Epithelial cell of proximal tubule (primary cell): Measurements from ENCODE around the gene FGF1. TPM values are rescaled to one million over a fixed set of nuclear protein-coding genes. Genes with fewer than 3 reads are reported as not detected.

Experiments used
- DNase-seq: peaks from one replicate; pipeline ENCODE4 v3.0.0-alpha.2; 2011; ENCODE audit warnings: low read depth
- H3K4me3 ChIP-seq: 2 replicates; pipeline ENCODE4 v1.5.1; 2011; ENCODE audit warnings: low read depth, mild to moderate bottlenecking, low read length
- total RNA-seq: library from RNA; depleted of rRNA; stranded (reverse); fragments of >200 nt; gene quantifications from 2 replicates; pipeline ENCODE4 v1.2.3, GENCODE V29; 2015
- TF ChIP-seq, protein P1 (sequence below): conservative IDR thresholded peaks from 2 replicates; pipeline ENCODE4 v1.5.1; 2012; ENCODE audit warnings: low read depth, mild to moderate bottlenecking, low read length

Gene FGF1
- total RNA-seq, 1 donor from 2014 or later = 1.2 TPM

DNA sequence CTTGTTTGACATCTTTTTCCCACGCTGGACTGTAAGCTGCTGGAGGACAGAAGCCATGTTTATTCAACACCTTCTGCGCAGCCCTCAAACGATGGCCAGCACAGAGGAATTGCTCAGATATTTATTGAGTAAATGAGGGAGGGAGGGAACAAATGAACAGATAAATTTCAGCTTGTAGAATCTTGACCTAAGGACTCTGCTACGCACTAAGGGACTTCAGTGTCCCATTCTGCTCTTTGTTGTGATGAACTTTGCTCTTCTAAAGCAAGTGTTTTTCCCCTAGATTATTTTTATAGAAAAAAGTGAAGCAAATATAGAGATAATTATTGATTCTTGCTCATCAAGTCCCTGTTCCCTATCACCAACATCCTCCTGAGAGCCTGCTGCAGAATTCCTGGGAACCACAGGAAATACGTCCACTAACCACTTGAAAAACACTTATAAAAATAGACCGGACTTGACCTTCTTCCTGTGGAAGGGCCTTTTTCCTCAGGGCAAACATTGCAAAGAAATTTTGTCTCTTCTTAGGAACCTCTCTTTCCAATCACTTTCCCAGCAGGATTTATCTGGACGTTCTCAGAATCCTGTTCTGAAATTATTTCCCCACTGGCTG is 54.9 kb downstream of the FGF1 start:
- DNase-seq = no peak
- H3K4me3 ChIP-seq = no peak overlapping the region
- TF ChIP-seq, protein P1, sequence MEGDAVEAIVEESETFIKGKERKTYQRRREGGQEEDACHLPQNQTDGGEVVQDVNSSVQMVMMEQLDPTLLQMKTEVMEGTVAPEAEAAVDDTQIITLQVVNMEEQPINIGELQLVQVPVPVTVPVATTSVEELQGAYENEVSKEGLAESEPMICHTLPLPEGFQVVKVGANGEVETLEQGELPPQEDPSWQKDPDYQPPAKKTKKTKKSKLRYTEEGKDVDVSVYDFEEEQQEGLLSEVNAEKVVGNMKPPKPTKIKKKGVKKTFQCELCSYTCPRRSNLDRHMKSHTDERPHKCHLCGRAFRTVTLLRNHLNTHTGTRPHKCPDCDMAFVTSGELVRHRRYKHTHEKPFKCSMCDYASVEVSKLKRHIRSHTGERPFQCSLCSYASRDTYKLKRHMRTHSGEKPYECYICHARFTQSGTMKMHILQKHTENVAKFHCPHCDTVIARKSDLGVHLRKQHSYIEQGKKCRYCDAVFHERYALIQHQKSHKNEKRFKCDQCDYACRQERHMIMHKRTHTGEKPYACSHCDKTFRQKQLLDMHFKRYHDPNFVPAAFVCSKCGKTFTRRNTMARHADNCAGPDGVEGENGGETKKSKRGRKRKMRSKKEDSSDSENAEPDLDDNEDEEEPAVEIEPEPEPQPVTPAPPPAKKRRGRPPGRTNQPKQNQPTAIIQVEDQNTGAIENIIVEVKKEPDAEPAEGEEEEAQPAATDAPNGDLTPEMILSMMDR = no peak

- no peak overlapping the region for H3K4me3 ChIP-seq
- TF ChIP-seq, protein P1 = no peak
- no peak for DNase-seq
Measured at GRCh38 chr5:142627383-142628217, 58.3 kb downstream of the FGF1 start.

DNA sequence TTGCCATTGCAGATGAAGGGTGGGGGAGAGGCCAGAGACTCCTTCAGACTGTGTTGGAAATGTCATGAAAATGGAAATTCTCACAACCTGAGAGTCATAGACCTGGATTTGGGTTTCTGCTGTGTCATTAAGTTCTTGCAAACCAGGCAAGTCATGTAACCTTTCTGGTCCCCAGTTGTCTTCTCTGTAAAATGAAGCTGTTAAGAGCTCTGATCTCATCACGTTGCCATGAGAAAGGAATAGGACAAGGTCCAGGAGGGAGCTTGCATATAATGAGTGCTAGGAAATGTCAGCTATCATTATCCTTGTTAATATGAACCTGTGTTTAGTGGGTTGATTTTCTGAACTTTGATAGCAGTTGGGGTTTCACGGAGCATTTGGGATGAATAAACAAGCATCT is 59.1 kb downstream of the FGF1 start:
- no peak for DNase-seq
- TF ChIP-seq, protein P1 = no peak
- no peak overlapping the region for H3K4me3 ChIP-seq

DNA sequence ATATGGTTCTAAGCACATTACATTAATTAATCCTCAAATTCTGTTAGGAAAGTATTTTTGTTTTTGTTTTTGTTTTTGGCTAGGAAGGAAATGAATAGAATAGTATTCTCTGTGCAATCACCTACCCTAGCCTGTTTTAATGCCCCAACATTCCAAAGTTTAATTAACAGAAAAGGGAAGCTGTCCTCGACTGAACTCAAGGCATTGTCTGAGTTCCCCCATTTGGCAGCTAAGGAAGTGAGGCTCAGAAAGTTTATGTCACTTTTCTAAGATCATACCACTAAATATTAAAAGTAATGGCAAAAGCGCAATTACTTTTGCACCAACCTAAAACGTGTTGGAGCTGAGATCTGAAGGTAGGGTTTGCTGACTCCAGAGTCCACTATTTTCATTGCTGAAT is 59.8 kb downstream of the FGF1 start:
- TF ChIP-seq, protein P1 = no peak
- H3K4me3 ChIP-seq = no peak overlapping the region
- no peak for DNase-seq

GRCh38 chr5:142621227-142621626 is 64.7 kb downstream of the FGF1 start:
- TF ChIP-seq, protein P1 = no peak
- DNase-seq = no peak
- no peak overlapping the region for H3K4me3 ChIP-seq

DNA sequence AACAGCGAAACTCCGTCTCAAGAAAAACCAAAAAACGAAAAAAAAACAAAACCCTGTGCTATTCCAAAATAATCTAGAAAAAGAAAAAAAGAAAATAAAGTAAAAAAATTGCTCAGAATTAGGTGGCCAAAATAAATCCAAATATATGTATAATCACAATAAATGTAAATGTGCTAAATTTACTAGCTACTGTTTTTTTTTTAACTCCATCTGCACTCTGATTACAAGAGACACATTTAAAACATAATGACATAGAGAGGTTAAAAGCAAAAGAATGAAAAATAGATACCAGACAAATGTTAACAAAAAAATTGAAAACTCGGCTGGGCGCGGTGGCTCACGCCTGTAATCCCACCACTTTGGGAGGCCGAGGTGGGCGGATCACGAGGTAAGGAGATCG is 66.1 kb downstream of the FGF1 start:
- no peak for DNase-seq
- H3K4me3 ChIP-seq = no peak overlapping the region
- TF ChIP-seq, protein P1 = no peak
